WTC11 (cell line): Measurements from ENCODE around the gene ICA1L. TPM values are rescaled to one million over a fixed set of nuclear protein-coding genes. Genes with fewer than 3 reads are reported as not detected.

ENCODE experiments used
- ATAC-seq: fragments of 200-7000 bp; cut with Tn5 transposase; 2 replicates; pipeline ENCODE4 v1.10.0; 2021; ENCODE audit warnings: mild to moderate bottlenecking, moderate library complexity
- CTCF ChIA-PET: fragments of 300-600 bp; sonication (Branson Sonifier 250); formaldehyde crosslinking; loops from one replicate; lab custom pipeline; 2021; ENCODE audit warnings: antibody characterized with exemption; lab: Charles Lee
- POLR2A ChIA-PET: fragments of 350-600 bp; sonication (Branson Sonifier 250); formaldehyde crosslinking; loops from one replicate; lab custom pipeline; 2021; ENCODE audit warnings: antibody characterized with exemption; lab: Charles Lee
- DNase-seq: peaks from one replicate; pipeline ENCODE4 v3.0.0; 2021; ENCODE audit warnings: low spot score
- H3K27ac Mint-ChIP-seq: 2 replicates; pipeline ENCODE4 v1.8.0; 2021; ENCODE audit warnings: mixed read lengths
- H3K27me3 Mint-ChIP-seq: 2 replicates; pipeline ENCODE4 v1.8.0; 2021; ENCODE audit warnings: low read depth, mild to moderate bottlenecking, moderate library complexity, mixed read lengths
- H3K36me3 Mint-ChIP-seq: 2 replicates; pipeline ENCODE4 v1.8.0; 2021; ENCODE audit warnings: mixed read lengths
- H3K4me1 Mint-ChIP-seq: 2 replicates; pipeline ENCODE4 v1.8.0; 2022; ENCODE audit warnings: mixed read lengths
- H3K4me3 Mint-ChIP-seq: 2 replicates; pipeline ENCODE4 v1.8.0; 2021; ENCODE audit warnings: mild to moderate bottlenecking, moderate library complexity, mixed read lengths
- H3K9me3 Mint-ChIP-seq: 2 replicates; pipeline ENCODE4 v1.8.0; 2021; ENCODE audit warnings: mixed read lengths
- AR ChIP-seq: fragments of 250-450 bp; sonication (Bioruptor Pico); IDR thresholded peaks from 2 replicates; pipeline ENCODE4 v1.9.0; 2021; ENCODE audit warnings: mild to moderate bottlenecking
- ATF1 ChIP-seq: sonication (generic); formaldehyde crosslinking; IDR thresholded peaks from 2 replicates; pipeline ENCODE4 v1.8.1; 2023; ENCODE audit warnings: mild to moderate bottlenecking, moderate library complexity, missing genetic modification reagents
- FOXP4 ChIP-seq: sonication (generic); formaldehyde crosslinking; IDR thresholded peaks from 2 replicates; pipeline ENCODE4 v1.8.0; 2022; ENCODE audit warnings: mild to moderate bottlenecking, missing genetic modification reagents
- GRHL2 ChIP-seq: fragments of 250-450 bp; sonication (Bioruptor Pico); IDR thresholded peaks from 2 replicates; pipeline ENCODE4 v1.8.0; 2022; ENCODE audit warnings: mild to moderate bottlenecking, moderate library complexity; ENCODE audit not compliant: insufficient replicate concordance, severe bottlenecking
- IRF2 ChIP-seq: sonication (generic); formaldehyde crosslinking; IDR thresholded peaks from 2 replicates; pipeline ENCODE4 v1.8.0; 2022; ENCODE audit warnings: low read depth, missing genetic modification reagents, borderline replicate concordance
- MYBL2 ChIP-seq: sonication (generic); formaldehyde crosslinking; IDR thresholded peaks from 2 replicates; pipeline ENCODE4 v1.8.1; 2023; ENCODE audit warnings: mild to moderate bottlenecking, moderate library complexity, missing genetic modification reagents
- NFYB ChIP-seq: sonication (generic); formaldehyde crosslinking; conservative IDR thresholded peaks from 2 replicates; pipeline ENCODE4 v1.8.0; 2022; ENCODE audit warnings: low read depth, missing genetic modification reagents
- RORB ChIP-seq: fragments of 250-450 bp; sonication (Bioruptor Pico); IDR thresholded peaks from 2 replicates; pipeline ENCODE4 v1.9.0; 2021; ENCODE audit warnings: mild to moderate bottlenecking
- ZMAT4 ChIP-seq: fragments of 250-450 bp; sonication (Bioruptor Pico); IDR thresholded peaks from 2 replicates; pipeline ENCODE4 v1.9.0; 2021; ENCODE audit warnings: mild to moderate bottlenecking
- ZNF396 ChIP-seq: fragments of 250-450 bp; sonication (Bioruptor Pico); IDR thresholded peaks from 2 replicates; pipeline ENCODE4 v1.8.0; 2021; ENCODE audit warnings: mild to moderate bottlenecking, moderate library complexity, borderline replicate concordance
- ZNF512 ChIP-seq: sonication (generic); formaldehyde crosslinking; IDR thresholded peaks from 2 replicates; pipeline ENCODE4 v1.8.1; 2022; ENCODE audit warnings: missing genetic modification reagents, borderline replicate concordance
- total RNA-seq: library from RNA; stranded (reverse); gene quantifications from 3 replicates; pipeline ENCODE4 v1.2.3, GENCODE V29; 2021
- TF ChIP-seq, protein P1 (sequence below): sonication (generic); formaldehyde crosslinking; IDR thresholded peaks from 2 replicates; pipeline ENCODE4 v1.8.1; 2023; ENCODE audit warnings: mild to moderate bottlenecking, moderate library complexity, missing genetic modification reagents
- TF ChIP-seq, protein P2 (sequence below): sonication (generic); formaldehyde crosslinking; IDR thresholded peaks from 2 replicates; pipeline ENCODE4 v1.8.0; 2022; ENCODE audit warnings: mild to moderate bottlenecking, missing genetic modification reagents
- TF ChIP-seq, protein P3 (sequence below): sonication (generic); formaldehyde crosslinking; IDR thresholded peaks from 2 replicates; pipeline ENCODE4 v1.8.0; 2022; ENCODE audit warnings: missing genetic modification reagents
- TF ChIP-seq, protein P4 (sequence below): sonication (generic); formaldehyde crosslinking; conservative IDR thresholded peaks from 2 replicates; pipeline ENCODE4 v1.8.1; 2023; ENCODE audit warnings: mild to moderate bottlenecking, low read depth, missing genetic modification reagents, moderate library complexity
- TF ChIP-seq, protein P5 (sequence below): fragments of 250-450 bp; sonication (Bioruptor Pico); IDR thresholded peaks from 2 replicates; pipeline ENCODE4 v2.1.2; 2022; ENCODE audit warnings: mild to moderate bottlenecking, moderate library complexity

Gene ICA1L
- total RNA-seq, 1 experiment from 2014 or later = 3.1 TPM

DNA sequence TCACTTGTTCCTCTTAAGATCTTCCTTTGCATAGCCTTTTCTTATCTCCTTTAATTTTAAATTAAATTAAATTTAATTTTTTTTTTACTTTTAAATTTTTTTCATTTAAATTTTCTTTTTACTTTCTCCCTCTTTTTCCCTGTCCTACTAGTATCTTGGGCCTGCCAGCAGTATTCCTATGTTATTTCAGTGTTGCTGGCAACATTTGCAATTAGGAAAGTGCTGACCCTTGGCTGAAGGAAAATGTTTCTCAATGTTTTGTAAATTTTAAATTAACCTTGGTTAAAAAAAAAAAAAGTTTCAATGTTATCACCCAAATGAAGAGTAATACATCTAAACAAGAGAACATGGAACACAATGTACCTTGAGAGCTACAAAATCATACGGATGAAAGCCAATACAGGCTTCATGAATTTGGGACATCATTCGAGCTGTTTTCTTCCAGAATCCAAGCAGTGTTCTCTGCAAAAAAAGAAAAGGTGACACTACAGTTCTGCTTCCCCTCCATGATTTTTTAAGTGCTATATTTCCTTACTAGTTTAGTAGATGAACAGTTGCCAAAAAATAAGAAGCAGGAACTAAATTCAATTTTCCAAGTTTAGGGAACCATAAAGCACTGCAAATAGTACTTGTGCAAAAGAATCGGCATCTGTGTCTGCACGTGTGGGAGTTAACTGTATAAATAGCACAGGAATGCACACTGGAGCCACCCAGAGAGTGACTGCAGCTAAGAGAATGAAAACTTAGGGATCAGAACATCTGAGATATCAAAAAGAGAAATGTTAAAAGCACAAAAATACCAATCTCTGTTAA, 55.8 kb downstream of the ICA1L start (continued):
- no peak for TF ChIP-seq GRHL2 (CRISPR knock-in tag)
- TF ChIP-seq, protein P1, sequence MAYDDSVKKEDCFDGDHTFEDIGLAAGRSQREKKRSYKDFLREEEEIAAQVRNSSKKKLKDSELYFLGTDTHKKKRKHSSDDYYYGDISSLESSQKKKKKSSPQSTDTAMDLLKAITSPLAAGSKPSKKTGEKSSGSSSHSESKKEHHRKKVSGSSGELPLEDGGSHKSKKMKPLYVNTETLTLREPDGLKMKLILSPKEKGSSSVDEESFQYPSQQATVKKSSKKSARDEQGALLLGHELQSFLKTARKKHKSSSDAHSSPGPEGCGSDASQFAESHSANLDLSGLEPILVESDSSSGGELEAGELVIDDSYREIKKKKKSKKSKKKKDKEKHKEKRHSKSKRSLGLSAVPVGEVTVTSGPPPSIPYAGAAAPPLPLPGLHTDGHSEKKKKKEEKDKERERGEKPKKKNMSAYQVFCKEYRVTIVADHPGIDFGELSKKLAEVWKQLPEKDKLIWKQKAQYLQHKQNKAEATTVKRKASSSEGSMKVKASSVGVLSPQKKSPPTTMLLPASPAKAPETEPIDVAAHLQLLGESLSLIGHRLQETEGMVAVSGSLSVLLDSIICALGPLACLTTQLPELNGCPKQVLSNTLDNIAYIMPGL (CRISPR knock-in tag) = no peak
- TF ChIP-seq IRF2 (CRISPR knock-in tag) = no peak
- TF ChIP-seq FOXP4 (CRISPR knock-in tag) = no peak
- no peak for TF ChIP-seq NFYB (CRISPR knock-in tag)
- TF ChIP-seq ATF1 (CRISPR knock-in tag) = no peak
- TF ChIP-seq, protein P2, sequence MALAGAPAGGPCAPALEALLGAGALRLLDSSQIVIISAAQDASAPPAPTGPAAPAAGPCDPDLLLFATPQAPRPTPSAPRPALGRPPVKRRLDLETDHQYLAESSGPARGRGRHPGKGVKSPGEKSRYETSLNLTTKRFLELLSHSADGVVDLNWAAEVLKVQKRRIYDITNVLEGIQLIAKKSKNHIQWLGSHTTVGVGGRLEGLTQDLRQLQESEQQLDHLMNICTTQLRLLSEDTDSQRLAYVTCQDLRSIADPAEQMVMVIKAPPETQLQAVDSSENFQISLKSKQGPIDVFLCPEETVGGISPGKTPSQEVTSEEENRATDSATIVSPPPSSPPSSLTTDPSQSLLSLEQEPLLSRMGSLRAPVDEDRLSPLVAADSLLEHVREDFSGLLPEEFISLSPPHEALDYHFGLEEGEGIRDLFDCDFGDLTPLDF (CRISPR knock-in tag) = no peak
- no peak for TF ChIP-seq ZMAT4 (CRISPR knock-in tag)
- TF ChIP-seq, protein P3, sequence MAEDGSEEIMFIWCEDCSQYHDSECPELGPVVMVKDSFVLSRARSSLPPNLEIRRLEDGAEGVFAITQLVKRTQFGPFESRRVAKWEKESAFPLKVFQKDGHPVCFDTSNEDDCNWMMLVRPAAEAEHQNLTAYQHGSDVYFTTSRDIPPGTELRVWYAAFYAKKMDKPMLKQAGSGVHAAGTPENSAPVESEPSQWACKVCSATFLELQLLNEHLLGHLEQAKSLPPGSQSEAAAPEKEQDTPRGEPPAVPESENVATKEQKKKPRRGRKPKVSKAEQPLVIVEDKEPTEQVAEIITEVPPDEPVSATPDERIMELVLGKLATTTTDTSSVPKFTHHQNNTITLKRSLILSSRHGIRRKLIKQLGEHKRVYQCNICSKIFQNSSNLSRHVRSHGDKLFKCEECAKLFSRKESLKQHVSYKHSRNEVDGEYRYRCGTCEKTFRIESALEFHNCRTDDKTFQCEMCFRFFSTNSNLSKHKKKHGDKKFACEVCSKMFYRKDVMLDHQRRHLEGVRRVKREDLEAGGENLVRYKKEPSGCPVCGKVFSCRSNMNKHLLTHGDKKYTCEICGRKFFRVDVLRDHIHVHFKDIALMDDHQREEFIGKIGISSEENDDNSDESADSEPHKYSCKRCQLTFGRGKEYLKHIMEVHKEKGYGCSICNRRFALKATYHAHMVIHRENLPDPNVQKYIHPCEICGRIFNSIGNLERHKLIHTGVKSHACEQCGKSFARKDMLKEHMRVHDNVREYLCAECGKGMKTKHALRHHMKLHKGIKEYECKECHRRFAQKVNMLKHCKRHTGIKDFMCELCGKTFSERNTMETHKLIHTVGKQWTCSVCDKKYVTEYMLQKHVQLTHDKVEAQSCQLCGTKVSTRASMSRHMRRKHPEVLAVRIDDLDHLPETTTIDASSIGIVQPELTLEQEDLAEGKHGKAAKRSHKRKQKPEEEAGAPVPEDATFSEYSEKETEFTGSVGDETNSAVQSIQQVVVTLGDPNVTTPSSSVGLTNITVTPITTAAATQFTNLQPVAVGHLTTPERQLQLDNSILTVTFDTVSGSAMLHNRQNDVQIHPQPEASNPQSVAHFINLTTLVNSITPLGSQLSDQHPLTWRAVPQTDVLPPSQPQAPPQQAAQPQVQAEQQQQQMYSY = no peak
- TF ChIP-seq RORB = no peak
- TF ChIP-seq, protein P4, sequence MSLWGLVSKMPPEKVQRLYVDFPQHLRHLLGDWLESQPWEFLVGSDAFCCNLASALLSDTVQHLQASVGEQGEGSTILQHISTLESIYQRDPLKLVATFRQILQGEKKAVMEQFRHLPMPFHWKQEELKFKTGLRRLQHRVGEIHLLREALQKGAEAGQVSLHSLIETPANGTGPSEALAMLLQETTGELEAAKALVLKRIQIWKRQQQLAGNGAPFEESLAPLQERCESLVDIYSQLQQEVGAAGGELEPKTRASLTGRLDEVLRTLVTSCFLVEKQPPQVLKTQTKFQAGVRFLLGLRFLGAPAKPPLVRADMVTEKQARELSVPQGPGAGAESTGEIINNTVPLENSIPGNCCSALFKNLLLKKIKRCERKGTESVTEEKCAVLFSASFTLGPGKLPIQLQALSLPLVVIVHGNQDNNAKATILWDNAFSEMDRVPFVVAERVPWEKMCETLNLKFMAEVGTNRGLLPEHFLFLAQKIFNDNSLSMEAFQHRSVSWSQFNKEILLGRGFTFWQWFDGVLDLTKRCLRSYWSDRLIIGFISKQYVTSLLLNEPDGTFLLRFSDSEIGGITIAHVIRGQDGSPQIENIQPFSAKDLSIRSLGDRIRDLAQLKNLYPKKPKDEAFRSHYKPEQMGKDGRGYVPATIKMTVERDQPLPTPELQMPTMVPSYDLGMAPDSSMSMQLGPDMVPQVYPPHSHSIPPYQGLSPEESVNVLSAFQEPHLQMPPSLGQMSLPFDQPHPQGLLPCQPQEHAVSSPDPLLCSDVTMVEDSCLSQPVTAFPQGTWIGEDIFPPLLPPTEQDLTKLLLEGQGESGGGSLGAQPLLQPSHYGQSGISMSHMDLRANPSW (CRISPR knock-in tag) = no peak
- TF ChIP-seq ZNF396 (CRISPR knock-in tag) = no peak

DNA sequence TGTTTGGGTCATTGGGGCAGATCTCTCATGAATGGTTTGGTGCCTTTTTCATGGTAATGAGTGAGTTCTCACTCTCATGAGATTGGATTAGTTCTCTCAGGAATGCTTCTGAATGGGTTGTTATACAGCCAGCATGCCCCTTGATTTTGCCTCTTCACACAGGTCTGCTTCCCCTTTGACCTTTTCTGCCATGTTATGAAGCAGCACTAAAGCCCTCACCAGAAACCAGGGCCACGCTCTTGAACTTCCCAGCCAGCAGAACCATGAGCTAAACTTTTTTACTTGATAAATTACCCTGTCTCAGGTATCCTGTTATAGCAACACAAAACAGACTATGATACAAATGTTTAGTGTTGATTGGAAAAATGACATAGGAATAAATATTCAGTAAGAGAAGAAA, 57.3 kb downstream of the ICA1L start:
- ChIA-PET POLR2A (no interaction called here), CTCF (no interaction called here)
- no peak for DNase-seq
- Mint-ChIP-seq H3K27me3 (peaks cover under 1% of the 10 kb centered on the region; the same call in 1 of the 2 replicates), H3K27ac (no peak overlapping the region), H3K4me3 (no peak overlapping the region), H3K9me3 (peaks cover 36% of the 10 kb centered on the region), H3K36me3 (peaks cover 36% of the 10 kb centered on the region), H3K4me1 (no peaks in the 10 kb centered on the region)
- ATAC-seq = peak; percentile 55
- TF ChIP-seq MYBL2 (CRISPR knock-in tag) = no peak
- no peak for TF ChIP-seq ATF1 (CRISPR knock-in tag)
- TF ChIP-seq, protein P5, sequence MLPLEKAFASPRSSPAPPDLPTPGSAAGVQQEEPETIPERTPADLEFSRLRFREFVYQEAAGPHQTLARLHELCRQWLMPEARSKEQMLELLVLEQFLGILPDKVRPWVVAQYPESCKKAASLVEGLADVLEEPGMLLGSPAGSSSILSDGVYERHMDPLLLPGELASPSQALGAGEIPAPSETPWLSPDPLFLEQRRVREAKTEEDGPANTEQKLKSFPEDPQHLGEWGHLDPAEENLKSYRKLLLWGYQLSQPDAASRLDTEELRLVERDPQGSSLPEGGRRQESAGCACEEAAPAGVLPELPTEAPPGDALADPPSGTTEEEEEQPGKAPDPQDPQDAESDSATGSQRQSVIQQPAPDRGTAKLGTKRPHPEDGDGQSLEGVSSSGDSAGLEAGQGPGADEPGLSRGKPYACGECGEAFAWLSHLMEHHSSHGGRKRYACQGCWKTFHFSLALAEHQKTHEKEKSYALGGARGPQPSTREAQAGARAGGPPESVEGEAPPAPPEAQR = no peak
- TF ChIP-seq AR (CRISPR knock-in tag) = no peak
- no peak for TF ChIP-seq ZNF512 (CRISPR knock-in tag)
